HG02973 (cell line): ENCODE results near the gene NAGPA.
"Not testable (repeated sequence)": the region's sequence is repeated elsewhere in the genome, so short reads cannot be mapped to it uniquely, and the experiment has no call there.

Source experiments
- ATAC-seq: cut with Tn5 transposase; IDR thresholded peaks from one replicate; pipeline ENCODE4 v1.9.1; 2021; ENCODE audit warnings: moderate library complexity; ENCODE audit not compliant: unreplicated experiment

Gene NAGPA

GRCh38 chr16:5062051-5062450 lies 28.3 kb upstream of the NAGPA start:
- ATAC-seq = no peak

GRCh38 chr16:5060073-5060641 lies 26.4 kb upstream of the NAGPA start:
- ATAC-seq = no peak

- ATAC-seq = no peak
These were observed 25.8 kb upstream of the NAGPA start for GRCh38 chr16:5059386-5060072.

GRCh38 chr16:5058476-5058875 lies 24.7 kb upstream of the NAGPA start:
- no peak for ATAC-seq

GRCh38 chr16:5056352-5056751 lies 22.6 kb upstream of the NAGPA start:
- no peak for ATAC-seq

- ATAC-seq = no peak
These were observed 21.4 kb upstream of the NAGPA start for GRCh38 chr16:5054876-5055865.

- no peak for ATAC-seq
These were observed 13.2 kb upstream of the NAGPA start for GRCh38 chr16:5046914-5047313.

- ATAC-seq = no peak
These were observed 11.9 kb upstream of the NAGPA start for GRCh38 chr16:5045499-5046115.

- not testable (repeated sequence) for ATAC-seq
These were observed 10.8 kb upstream of the NAGPA start for GRCh38 chr16:5044581-5044980.

GRCh38 chr16:5044011-5044540 lies 10.3 kb upstream of the NAGPA start:
- ATAC-seq = no peak

GRCh38 chr16:5042574-5043171 lies 8.9 kb upstream of the NAGPA start:
- ATAC-seq = no peak

- ATAC-seq = peak; percentile 74
These were observed 7.9 kb upstream of the NAGPA start for GRCh38 chr16:5041600-5042133.

GRCh38 chr16:5040451-5040850 lies 6.7 kb upstream of the NAGPA start:
- no peak for ATAC-seq

GRCh38 chr16:5036228-5037156 lies 2.8 kb upstream of the NAGPA start:
- no peak for ATAC-seq

GRCh38 chr16:5035909-5036227 lies 2.1 kb upstream of the NAGPA start:
- no peak for ATAC-seq

- no peak for ATAC-seq
These were observed 410 bp upstream of the NAGPA start for GRCh38 chr16:5034167-5034523.

GRCh38 chr16:5032748-5033167 lies 977 bp downstream of the NAGPA start:
- no peak for ATAC-seq

- ATAC-seq = no peak
These were observed 2.1 kb downstream of the NAGPA start for GRCh38 chr16:5031601-5032000.

GRCh38 chr16:5030251-5030870 lies 3.4 kb downstream of the NAGPA start:
- ATAC-seq = no peak
